ENCODE measurements around the gene UGT1A9. TPM values are rescaled to one million over a fixed set of nuclear protein-coding genes. Genes with fewer than 3 reads are reported as not detected.

UGT1A9 gene
- total and polyA plus RNA-seq, 2 of the 4 experiments (the other 2 are of a cell fraction) = not detected

GRCh38 chr2:233821709-233822100 lies 150.0 kb downstream of the UGT1A9 start:
- Histone ChIP-seq H2BK20ac (ENCODE audit: low read depth, low read length) (no peak overlapping the region), H2BK5ac (ENCODE audit: low read depth, low read length, poor library complexity, severe bottlenecking) (no peak overlapping the region), H3K36me3 (ENCODE audit: control insufficient read depth, insufficient read depth, low read length) (no peaks in the 10 kb centered on the region), H3K23ac (ENCODE audit: low read depth, low read length) (no peak overlapping the region), H2AK5ac (ENCODE audit: low read depth, low read length) (no peak overlapping the region), H3K4ac (ENCODE audit: low read depth, low read length) (no peak overlapping the region), H3K9me1 (ENCODE audit: insufficient read depth, low read length) (no peaks in the 10 kb centered on the region), H2AK9ac (replicated peaks; ENCODE audit: low read depth, low read length, poor library complexity) (no peak overlapping the region), H3K4me2 (ENCODE audit: low read depth, low read length) (no peak overlapping the region), H4K5ac (ENCODE audit: low read depth, low read length) (no peak overlapping the region), H4K8ac (ENCODE audit: low read depth in 2 of 2, low read length in 2 of 2) (no peak overlapping the region), H4K91ac (ENCODE audit: insufficient read depth, low read depth, low read length) (no peak overlapping the region), H3K9ac (ENCODE audit: low read depth, low read length) (no peak overlapping the region), H3K18ac (ENCODE audit: low read depth, low read length) (no peak overlapping the region), H4K20me1 (ENCODE audit: insufficient read depth, low read length) (no peaks in the 10 kb centered on the region), H3K9me3 (ENCODE audit: control insufficient read depth, insufficient read depth, low read length) (no peaks in the 10 kb centered on the region), H3K56ac (ENCODE audit: extremely low read depth, insufficient read depth, low read length) (no peak overlapping the region), H3K27me3 (ENCODE audit: control insufficient read depth, insufficient read depth, low read length) (peaks cover 10% of the 10 kb centered on the region), H2BK15ac (ENCODE audit: low read depth, low read length) (no peak overlapping the region), H3K79me1 (ENCODE audit: low read depth in 1 of 2, low read length in 2 of 2) (no peaks in the 10 kb centered on the region), H3K14ac (replicated peaks; ENCODE audit: low read depth, low read length) (no peak overlapping the region), H2BK120ac (ENCODE audit: low read depth, low read length) (no peak overlapping the region), H3K4me1 (ENCODE audit: control insufficient read depth, insufficient read depth, low read length) (no peaks in the 10 kb centered on the region), H3K27ac (ENCODE audit: insufficient read depth, low read length) (no peak overlapping the region), H3K4me3 (ENCODE audit: insufficient read depth, low read depth, low read length) (no peak overlapping the region), H2AFZ (replicated peaks; ENCODE audit: low read length, poor library complexity) (no peak overlapping the region)
- in situ Hi-C loops (cut with MboI; ENCODE audit: low sequenced_read_pairs) = no loop called here
- dilution Hi-C loops (cut with HindIII; ENCODE audit: low sequenced_read_pairs, unreplicated experiment) = no loop called here
- ChIA-PET POLR2A (ENCODE audit: unreplicated experiment) (no interaction called here), CTCF (no interaction called here)
- no peak for DNase-seq
- TF ChIP-seq NFE2L2 (IDR thresholded peaks at IDR 0.05; ENCODE audit: low read depth, low read length) (no peak), USF2 (IDR thresholded peaks at IDR 0.05; ENCODE audit: low read depth, low read length) (no peak), POLR2A (IDR thresholded peaks at IDR 0.05; ENCODE audit: low read depth, low read length) (no peak), MAFK (IDR thresholded peaks at IDR 0.05; ENCODE audit: low read depth, low read length) (no peak), BHLHE40 (IDR thresholded peaks at IDR 0.05; ENCODE audit: low read depth, low read length) (no peak), FOS (IDR thresholded peaks at IDR 0.05; ENCODE audit: low read depth, low read length) (no peak), RCOR1 (IDR thresholded peaks at IDR 0.05; ENCODE audit: insufficient replicate concordance, low read length) (no peak), CHD1 (IDR thresholded peaks at IDR 0.05; ENCODE audit: low read depth, low read length) (no peak), CEBPB (IDR thresholded peaks at IDR 0.05; ENCODE audit: low read depth, low read length) (no peak), MXI1 (IDR thresholded peaks at IDR 0.05; ENCODE audit: borderline replicate concordance, low read depth, low read length) (no peak), RAD21 (IDR thresholded peaks at IDR 0.05; ENCODE audit: low read length) (no peak)
- intact Hi-C loops (cut with micrococcal nuclease) = no loop called here
- no CpG with 5 or more reads among the region's 8 CpGs for WGBS, 2 experiments (ENCODE audit: extremely low coverage in 2 of 2, insufficient read length in 1 of 2)
- ATAC-seq (ENCODE audit: low read depth) = no peak
- no TSS peak for BruUV-seq (replicated peaks)
